Activated CD8-positive, alpha-beta T cell treated with anti-CD3 and anti-CD28 coated beads, Interleukin-2, amount 10 ng/mL, durations not matched to agents 7 days and 5 days (primary cell): Measurements from ENCODE around the gene OBSL1. TPM values are rescaled to one million over a fixed set of nuclear protein-coding genes. Genes with fewer than 3 reads are reported as not detected.

Source experiments
- ATAC-seq: fragments of 150-1000 bp; cut with Tn5 transposase; one replicate; pipeline ENCODE4 v1.10.0; 2021; ENCODE audit warnings: moderate library complexity
- CTCF ChIA-PET: fragments of 350-600 bp; sonication (Branson Sonifier 250); formaldehyde crosslinking; loops from one replicate; lab custom pipeline; 2021; ENCODE audit warnings: antibody characterized with exemption; lab: Charles Lee
- POLR2A ChIA-PET: fragments of 350-600 bp; sonication (Branson Sonifier 250); formaldehyde crosslinking; loops from one replicate; lab custom pipeline; 2021; ENCODE audit warnings: antibody characterized with exemption; lab: Charles Lee
- DNase-seq: peaks from one replicate; pipeline ENCODE4 v3.0.0-alpha.2; 2020
- H3K27ac Mint-ChIP-seq: one replicate; pipeline ENCODE4 v1.8.0; 2021; ENCODE audit warnings: mild to moderate bottlenecking, mixed read lengths
- H3K27me3 Mint-ChIP-seq: one replicate; pipeline ENCODE4 v1.8.0; 2021; ENCODE audit warnings: low read depth, mixed read lengths
- H3K36me3 Mint-ChIP-seq: one replicate; pipeline ENCODE4 v1.8.0; 2021; ENCODE audit warnings: low read depth, mixed read lengths
- H3K4me1 Mint-ChIP-seq: one replicate; pipeline ENCODE4 v1.8.0; 2021; ENCODE audit warnings: low read depth, mixed read lengths
- H3K4me3 Mint-ChIP-seq: one replicate; pipeline ENCODE4 v1.8.0; 2021; ENCODE audit warnings: mild to moderate bottlenecking, mixed read lengths
- H3K9me3 Mint-ChIP-seq: one replicate; pipeline ENCODE4 v1.8.0; 2022; ENCODE audit warnings: mixed read lengths; ENCODE audit not compliant: insufficient read depth
- total RNA-seq, 2 experiments: library from RNA; stranded (reverse); gene quantifications; one replicate each; pipeline ENCODE4 v1.2.3, GENCODE V29; 2021

Gene OBSL1
- total RNA-seq, 2 experiments from 2014 or later, result 0.18 to 0.45 TPM

GRCh38 chr2:219554350-219554749, 17.0 kb downstream of the OBSL1 start:
- ChIA-PET CTCF (no interaction called here), POLR2A (no interaction called here)
- Mint-ChIP-seq H3K36me3 (no peaks in the 10 kb centered on the region), H3K27me3 (peaks cover 28% of the 10 kb centered on the region), H3K4me1 (peaks cover 7% of the 10 kb centered on the region), H3K27ac (no peak overlapping the region), H3K4me3 (no peak overlapping the region), H3K9me3 (no peaks in the 10 kb centered on the region)
- ATAC-seq, result no peak
- DNase-seq, result no peak

GRCh38 chr2:219553463-219553963, 17.8 kb downstream of the OBSL1 start:
- Mint-ChIP-seq H3K36me3 (no peaks in the 10 kb centered on the region), H3K4me3 (peak overlapping the region; percentile 13), H3K4me1 (peaks cover 7% of the 10 kb centered on the region), H3K9me3 (no peaks in the 10 kb centered on the region), H3K27me3 (peaks cover 28% of the 10 kb centered on the region), H3K27ac (no peak overlapping the region)
- ChIA-PET CTCF (interaction anchor here (3.6 kb wide), 1 partner anchor 12 kb away, joined by 17 read pairs; no protein-coding TSS in a partner anchor), POLR2A (no interaction called here)
- ATAC-seq (no peak), DNase-seq (no peak)

- DNase-seq, result no peak
- H3K4me3 Mint-ChIP-seq, result peak overlapping the region; percentile 13
- peaks cover 28% of the 10 kb centered on the region for H3K27me3 Mint-ChIP-seq
- no peak overlapping the region for H3K27ac Mint-ChIP-seq
- ATAC-seq, result no peak
- no peaks in the 10 kb centered on the region for H3K36me3 Mint-ChIP-seq
- ChIA-PET POLR2A (no interaction called here), CTCF (interaction anchor here (1.8 to 3.6 kb wide), 2 partner anchors 9 to 12 kb away, joined by 8 to 17 read pairs; partner anchors contain the start of genes CHPF and TMEM198)
- H3K4me1 Mint-ChIP-seq, result peaks cover 7% of the 10 kb centered on the region
- H3K9me3 Mint-ChIP-seq, result no peaks in the 10 kb centered on the region
Measured at GRCh38 chr2:219553168-219553417, 18.2 kb downstream of the OBSL1 start.

DNA sequence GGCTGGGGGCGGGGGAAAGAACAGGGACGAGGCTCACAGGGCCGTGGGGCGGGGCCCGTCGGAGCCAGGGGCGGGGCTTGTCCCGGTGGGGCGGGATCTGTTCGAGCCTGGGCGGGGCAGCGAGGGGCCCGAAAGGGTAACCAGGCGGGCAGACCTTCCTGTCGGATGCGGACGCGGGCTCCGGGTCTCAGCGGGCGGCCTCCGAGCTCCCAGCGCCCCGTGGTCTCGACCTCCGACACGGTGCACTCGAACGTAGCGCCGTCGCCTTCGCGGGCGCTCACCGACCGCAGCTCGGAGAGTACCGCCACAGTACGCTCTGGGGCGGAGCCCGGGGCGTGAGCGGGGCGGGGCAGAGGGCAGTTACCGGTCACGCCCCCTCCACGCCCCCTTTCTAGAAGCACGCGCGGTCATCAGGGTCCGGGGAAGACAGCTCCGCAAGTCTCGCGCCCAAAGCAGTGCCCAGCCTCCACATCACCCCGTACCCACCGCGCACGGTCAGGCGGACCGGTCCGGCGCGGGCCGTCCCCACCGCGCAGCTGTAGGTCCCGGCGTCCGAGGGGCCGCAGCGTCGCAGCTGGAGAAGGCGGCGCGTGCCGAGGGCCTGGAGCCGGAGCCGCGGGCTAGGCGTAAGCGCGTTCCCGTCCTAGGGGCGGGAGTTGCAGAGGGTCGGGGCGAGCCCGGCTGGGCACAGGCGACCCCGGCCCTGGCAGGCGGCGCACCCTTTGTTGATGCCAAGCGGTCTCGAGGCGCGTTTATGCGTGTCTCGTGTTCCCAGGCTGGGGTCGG, 18.8 kb downstream of the OBSL1 start:
- Mint-ChIP-seq H3K9me3 (no peaks in the 10 kb centered on the region), H3K4me3 (peak overlapping the region; percentile 69), H3K36me3 (no peaks in the 10 kb centered on the region), H3K4me1 (peaks cover 7% of the 10 kb centered on the region), H3K27me3 (peaks cover 28% of the 10 kb centered on the region), H3K27ac (no peak overlapping the region)
- CTCF ChIA-PET, result interaction anchor here (1.8 to 3.6 kb wide), 3 partner anchors 8 to 11 kb away, joined by 8 to 17 read pairs (median 8); partner anchors contain the start of genes CHPF and TMEM198
- DNase-seq, result peak; percentile 80
- ATAC-seq, result peak; percentile 89
- POLR2A ChIA-PET, result no interaction called here

DNA sequence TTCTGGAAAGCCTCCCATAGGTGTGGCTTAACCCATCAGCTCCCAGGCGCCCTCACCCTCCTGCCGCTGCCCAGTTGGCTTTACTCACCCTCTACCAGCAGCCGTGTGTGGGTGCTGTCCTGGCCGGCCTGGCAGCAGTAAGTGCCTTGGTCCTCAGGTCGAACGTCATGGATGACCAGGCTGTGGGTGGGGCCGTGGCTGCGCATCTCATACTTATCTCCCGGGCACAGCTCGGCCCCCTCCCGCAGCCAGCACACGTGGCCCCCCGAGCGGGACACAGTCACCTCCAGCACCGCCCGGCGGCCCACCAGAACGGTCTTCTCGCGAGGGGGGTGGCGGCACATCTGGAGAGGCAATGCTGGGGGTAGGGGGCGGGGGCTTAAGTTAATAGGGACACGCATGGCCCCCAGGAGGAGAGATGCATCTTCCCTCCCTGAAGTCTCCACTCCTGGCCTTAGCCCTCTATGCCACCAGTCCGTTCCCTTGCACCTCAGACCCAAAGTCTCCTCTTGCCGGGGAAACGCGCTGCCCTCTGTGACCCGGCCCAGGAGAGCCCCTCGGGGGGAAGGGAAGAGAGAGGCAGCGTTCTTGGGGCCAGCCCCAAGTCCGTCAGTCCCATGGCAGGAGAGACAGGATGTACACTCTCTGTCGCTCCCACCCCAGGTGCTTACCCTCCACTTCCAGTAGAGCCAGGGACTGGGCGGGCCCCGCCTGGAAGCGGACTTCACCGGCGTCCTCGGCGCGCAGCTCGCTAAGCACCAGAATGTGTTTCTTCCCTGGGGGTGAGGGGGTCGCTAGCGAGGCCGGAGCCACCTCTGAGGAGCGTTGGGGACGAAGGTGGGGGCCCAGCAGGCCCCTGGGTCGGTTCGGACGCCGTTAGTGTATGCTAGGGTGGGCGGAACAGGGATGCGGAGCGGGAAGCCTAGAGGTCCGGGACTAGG, 19.6 kb downstream of the OBSL1 start:
- Mint-ChIP-seq H3K27ac (no peak overlapping the region), H3K9me3 (no peaks in the 10 kb centered on the region), H3K4me1 (peaks cover 7% of the 10 kb centered on the region), H3K27me3 (peaks cover 30% of the 10 kb centered on the region), H3K4me3 (peak overlapping the region; percentile 69), H3K36me3 (no peaks in the 10 kb centered on the region)
- DNase-seq (peak; percentile 37), ATAC-seq (peak; percentile 27)
- POLR2A ChIA-PET, result no interaction called here
- CTCF ChIA-PET, result interaction anchor here (1.1 to 3.6 kb wide), 4 partner anchors 8 to 90 kb away, joined by 3 to 17 read pairs (median 8); partner anchors contain the start of genes CHPF and TMEM198

DNA sequence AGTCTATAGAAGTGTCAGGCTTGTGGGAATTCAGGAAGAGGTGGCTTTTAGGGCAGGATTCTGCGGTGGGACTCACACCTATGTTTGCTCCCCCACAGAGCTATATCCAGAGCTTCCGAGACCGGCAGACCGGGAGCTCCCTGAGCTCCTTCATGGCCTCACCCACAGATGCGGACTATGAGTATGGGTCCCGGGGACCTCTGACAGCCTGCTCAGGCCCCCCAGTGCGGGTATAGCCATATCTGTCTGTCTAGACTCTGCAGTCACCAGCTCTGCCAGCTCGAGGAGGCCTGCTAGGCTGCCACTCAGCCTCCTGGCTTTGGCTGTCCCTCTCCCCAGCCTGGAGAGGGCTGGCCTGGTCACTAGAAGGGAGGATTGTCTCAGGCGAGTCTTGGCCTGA, 21.7 kb downstream of the OBSL1 start:
- Mint-ChIP-seq H3K27me3 (peaks cover 48% of the 10 kb centered on the region), H3K4me3 (no peak overlapping the region), H3K9me3 (no peaks in the 10 kb centered on the region), H3K27ac (no peak overlapping the region), H3K36me3 (no peaks in the 10 kb centered on the region), H3K4me1 (peaks cover 10% of the 10 kb centered on the region)
- ChIA-PET POLR2A (no interaction called here), CTCF (interaction anchor here (1.3 to 3.3 kb wide), 2 partner anchors 8 to 10 kb away, joined by 5 to 17 read pairs; no protein-coding TSS in a partner anchor)
- no peak for ATAC-seq
- no peak for DNase-seq

- Mint-ChIP-seq H3K36me3 (no peaks in the 10 kb centered on the region), H3K4me3 (no peak overlapping the region), H3K27ac (no peak overlapping the region), H3K27me3 (peaks cover 52% of the 10 kb centered on the region), H3K4me1 (peaks cover 15% of the 10 kb centered on the region), H3K9me3 (no peaks in the 10 kb centered on the region)
- ChIA-PET POLR2A (no interaction called here), CTCF (interaction anchor here (1.3 to 3.3 kb wide), 2 partner anchors 8 to 11 kb away, joined by 5 to 17 read pairs; no protein-coding TSS in a partner anchor)
- DNase-seq (no peak), ATAC-seq (no peak)
Measured at GRCh38 chr2:219548990-219549389, 22.3 kb downstream of the OBSL1 start.

- Mint-ChIP-seq H3K27ac (no peak overlapping the region), H3K36me3 (no peaks in the 10 kb centered on the region), H3K4me3 (no peak overlapping the region), H3K9me3 (no peaks in the 10 kb centered on the region), H3K27me3 (peaks cover 44% of the 10 kb centered on the region), H3K4me1 (peaks cover 18% of the 10 kb centered on the region)
- ChIA-PET CTCF (interaction anchor here (3.3 kb wide), 1 partner anchor 12 kb away, joined by 17 read pairs; no protein-coding TSS in a partner anchor), POLR2A (no interaction called here)
- no peak for DNase-seq
- no peak for ATAC-seq
Measured at GRCh38 chr2:219547621-219548020, 23.7 kb downstream of the OBSL1 start.

DNA sequence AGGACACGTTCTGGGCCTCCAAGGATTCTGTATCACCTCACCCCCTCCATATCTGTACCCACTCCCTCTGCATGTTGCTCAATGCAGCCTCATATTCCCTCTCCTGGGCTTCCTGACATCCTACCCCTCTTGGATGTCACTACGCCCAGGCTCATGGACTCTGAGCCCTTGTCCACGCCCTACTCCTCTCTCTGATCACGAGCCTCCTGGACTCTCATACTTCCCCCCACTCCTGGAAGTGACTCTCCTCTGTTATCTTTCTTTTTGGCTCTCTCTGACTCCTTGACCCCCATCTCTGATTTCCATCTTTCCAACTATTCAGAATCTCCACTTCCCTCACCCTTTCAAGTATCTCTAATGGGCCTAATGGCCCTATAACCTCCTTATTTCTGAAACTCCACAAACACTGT, 25.4 kb downstream of the OBSL1 start:
- ChIA-PET POLR2A (no interaction called here), CTCF (interaction anchor here (5.9 kb wide), 1 partner anchor 20 kb away, joined by 39 read pairs; no protein-coding TSS in a partner anchor)
- Mint-ChIP-seq H3K9me3 (no peaks in the 10 kb centered on the region), H3K27ac (no peak overlapping the region), H3K36me3 (no peaks in the 10 kb centered on the region), H3K4me3 (no peak overlapping the region), H3K4me1 (peaks cover 26% of the 10 kb centered on the region), H3K27me3 (peaks cover 34% of the 10 kb centered on the region)
- no peak for ATAC-seq
- no peak for DNase-seq

- no peak overlapping the region for H3K4me3 Mint-ChIP-seq
- ATAC-seq, result no peak
- POLR2A ChIA-PET, result no interaction called here
Measured at GRCh38 chr2:219545295-219545942, 25.9 kb downstream of the OBSL1 start.

DNA sequence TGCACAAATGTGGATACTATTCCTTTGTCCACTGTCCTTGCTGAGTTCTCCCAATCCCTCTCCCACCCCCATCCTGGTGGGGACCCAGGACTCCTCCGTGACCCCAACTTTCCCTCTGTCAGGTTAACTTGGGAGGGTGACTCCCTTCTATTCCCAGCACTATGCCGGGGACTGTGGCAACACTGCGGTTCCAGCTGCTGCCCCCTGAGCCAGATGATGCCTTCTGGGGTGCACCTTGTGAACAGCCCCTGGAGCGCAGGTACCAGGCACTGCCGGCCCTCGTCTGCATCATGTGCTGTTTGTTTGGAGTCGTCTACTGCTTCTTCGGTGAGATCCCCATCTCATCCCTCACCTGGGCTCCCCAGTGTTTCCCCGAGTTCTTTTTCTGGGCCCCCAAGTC, 26.8 kb downstream of the OBSL1 start:
- Mint-ChIP-seq H3K27ac (peak overlapping the region; percentile 69), H3K27me3 (peaks cover 24% of the 10 kb centered on the region), H3K9me3 (no peaks in the 10 kb centered on the region), H3K4me3 (peak overlapping the region; percentile 69), H3K4me1 (peaks cover 25% of the 10 kb centered on the region), H3K36me3 (no peaks in the 10 kb centered on the region)
- ATAC-seq, result no peak
- ChIA-PET POLR2A (no interaction called here), CTCF (interaction anchor here (1.1 to 5.9 kb wide), 4 partner anchors 8 to 97 kb away, joined by 4 to 39 read pairs (median 14); no protein-coding TSS in a partner anchor)
- no peak for DNase-seq

More at GRCh38 chr2:219545295-219545942, 25.9 kb downstream of the OBSL1 start:
- Mint-ChIP-seq H3K27ac (no peak overlapping the region), H3K9me3 (no peaks in the 10 kb centered on the region), H3K27me3 (peaks cover 29% of the 10 kb centered on the region), H3K36me3 (no peaks in the 10 kb centered on the region), H3K4me1 (peaks cover 25% of the 10 kb centered on the region)
- no peak for DNase-seq
- CTCF ChIA-PET, result interaction anchor here (1.1 to 5.9 kb wide), 3 partner anchors 15 to 96 kb away, joined by 4 to 39 read pairs (median 21); no protein-coding TSS in a partner anchor
